Stimulated activated naive CD4-positive, alpha-beta T cell (primary cell): Measurements from ENCODE around the gene MLLT6.

ENCODE experiments used
- DNase-seq, 6 experiments: peaks; one replicate each; lab custom pipeline; 2025; lab: John Stamatoyannopoulos, UW

MLLT6 gene

GRCh38 chr17:38762231-38762630 lies 57.2 kb downstream of the MLLT6 start:
- no peak for DNase-seq

- no peak for DNase-seq
Observed at GRCh38 chr17:38766341-38766740, 61.3 kb downstream of the MLLT6 start.

- no peak for DNase-seq
Observed at GRCh38 chr17:38768417-38768816, 63.3 kb downstream of the MLLT6 start.

- DNase-seq, result no peak
Observed at GRCh38 chr17:38773258-38773657, 68.2 kb downstream of the MLLT6 start.

- no peak for DNase-seq
Observed at GRCh38 chr17:38777641-38778250, 72.7 kb downstream of the MLLT6 start.
